SU-DHL-6 (cell line): ENCODE measurements around the gene URM1.

Source experiments
- EZH2phosphoT487 ChIP-seq: fragments of 200-600 bp; sonication (generic), shearing (Covaris generic); conservative IDR thresholded peaks from 2 replicates; pipeline ENCODE4 v1.6.1; 2018; ENCODE audit warnings: mild to moderate bottlenecking, antibody characterized with exemption, low read length, moderate library complexity, mixed read lengths
- TF ChIP-seq, protein P1 (sequence below): fragments of 200-600 bp; sonication (generic); IDR thresholded peaks from one replicate; pipeline ENCODE4 v1.5.1; 2017; ENCODE audit warnings: antibody characterized with exemption, mild to moderate bottlenecking, low read length, moderate library complexity; ENCODE audit not compliant: insufficient read depth, poor library complexity, severe bottlenecking

DNA sequence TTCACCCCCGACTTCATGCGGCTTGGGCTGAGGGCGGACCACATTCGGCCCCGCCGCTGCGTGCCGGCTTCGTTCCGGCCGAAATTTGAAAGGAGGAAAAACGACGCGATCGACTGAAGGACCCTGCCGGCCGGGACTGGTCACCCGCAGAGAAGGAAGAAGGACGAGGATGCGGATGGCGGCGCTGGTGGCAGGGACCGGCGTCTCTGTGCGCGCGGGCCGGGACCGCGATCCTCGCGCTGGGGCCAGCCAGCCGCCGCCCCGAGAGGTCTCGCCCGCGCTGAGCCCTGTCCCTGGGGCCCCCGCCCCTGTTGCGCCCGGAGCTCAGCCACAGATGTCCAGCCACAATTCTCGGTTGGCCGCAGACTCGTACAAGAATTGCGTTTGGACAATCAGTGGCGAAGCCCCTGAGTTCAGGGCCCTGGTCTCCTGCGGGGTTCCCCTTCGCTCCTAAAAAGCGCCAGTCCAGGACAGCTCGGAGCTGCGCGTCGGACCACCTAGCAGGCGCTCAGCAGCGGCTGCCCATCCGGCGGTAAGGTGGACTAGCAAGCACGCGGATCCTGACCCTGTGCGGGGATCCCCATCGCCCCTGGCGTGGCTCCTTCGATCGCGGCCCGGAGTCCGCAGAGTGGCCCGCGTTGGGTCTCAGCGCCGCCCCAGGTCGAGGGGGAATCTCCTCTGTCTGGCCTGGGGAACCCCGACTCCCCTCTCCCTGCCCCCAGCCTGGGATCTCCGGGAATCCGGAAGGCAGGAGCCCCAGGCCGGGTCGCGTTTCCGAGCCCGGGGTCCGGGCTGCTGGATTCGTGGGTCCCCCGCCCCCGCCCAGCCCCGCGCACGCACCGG lies 21.3 kb downstream of the URM1 start:
- TF ChIP-seq, protein P1, sequence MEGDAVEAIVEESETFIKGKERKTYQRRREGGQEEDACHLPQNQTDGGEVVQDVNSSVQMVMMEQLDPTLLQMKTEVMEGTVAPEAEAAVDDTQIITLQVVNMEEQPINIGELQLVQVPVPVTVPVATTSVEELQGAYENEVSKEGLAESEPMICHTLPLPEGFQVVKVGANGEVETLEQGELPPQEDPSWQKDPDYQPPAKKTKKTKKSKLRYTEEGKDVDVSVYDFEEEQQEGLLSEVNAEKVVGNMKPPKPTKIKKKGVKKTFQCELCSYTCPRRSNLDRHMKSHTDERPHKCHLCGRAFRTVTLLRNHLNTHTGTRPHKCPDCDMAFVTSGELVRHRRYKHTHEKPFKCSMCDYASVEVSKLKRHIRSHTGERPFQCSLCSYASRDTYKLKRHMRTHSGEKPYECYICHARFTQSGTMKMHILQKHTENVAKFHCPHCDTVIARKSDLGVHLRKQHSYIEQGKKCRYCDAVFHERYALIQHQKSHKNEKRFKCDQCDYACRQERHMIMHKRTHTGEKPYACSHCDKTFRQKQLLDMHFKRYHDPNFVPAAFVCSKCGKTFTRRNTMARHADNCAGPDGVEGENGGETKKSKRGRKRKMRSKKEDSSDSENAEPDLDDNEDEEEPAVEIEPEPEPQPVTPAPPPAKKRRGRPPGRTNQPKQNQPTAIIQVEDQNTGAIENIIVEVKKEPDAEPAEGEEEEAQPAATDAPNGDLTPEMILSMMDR, result no peak
- no peak for TF ChIP-seq EZH2phosphoT487
